B cell (primary cell): ENCODE results near the gene RBM39. TPM values are rescaled to one million over a fixed set of nuclear protein-coding genes. Genes with fewer than 3 reads are reported as not detected.
"Not testable (repeated sequence)": the region's sequence is repeated elsewhere in the genome, so short reads cannot be mapped to it uniquely, and the experiment has no call there.

ENCODE experiments used
- ATAC-seq: fragments of 200-7000 bp; cut with Tn5 transposase; one replicate; pipeline ENCODE4 v1.10.0; 2021; ENCODE audit warnings: low read depth, mild to moderate bottlenecking, moderate number of reproducible peaks, moderate library complexity
- CTCF ChIA-PET: fragments of 350-600 bp; sonication (Branson Sonifier 250); formaldehyde crosslinking; loops from one replicate; lab custom pipeline; 2021; ENCODE audit warnings: antibody characterized with exemption, inconsistent platforms; lab: Charles Lee
- POLR2A ChIA-PET: fragments of 350-600 bp; sonication (Branson Sonifier 250); formaldehyde crosslinking; loops from one replicate; lab custom pipeline; 2021; ENCODE audit warnings: antibody characterized with exemption; lab: Charles Lee
- DNase-seq: peaks from one replicate; pipeline ENCODE4 v3.0.0; 2013
- H2AFZ ChIP-seq: 2 replicates; pipeline ENCODE4 v1.6.1; 2012; ENCODE audit warnings: mild to moderate bottlenecking, low read depth, low read length; ENCODE audit not compliant: insufficient read depth, poor library complexity, severe bottlenecking
- H3K27ac ChIP-seq, 2 donors: 1 replicate in 1 of 2; 2 replicates in 1 of 2; pipeline ENCODE4 v1.5.1; 2012 to 2013; ENCODE audit warnings: low read length in 2 of 2, mild to moderate bottlenecking in 2 of 2, moderate library complexity in 1 of 2
- H3K27me3 ChIP-seq, 4 experiments: fragments of 200-600 bp in 1 of 4; sonication (generic) in 1 of 4; replicated peaks in 1 of 4; 1 replicate in 2 of 4; 2 replicates in 2 of 4; pipeline versions ENCODE4 v1.6.1 to v1.7.0; 2013 to 2016; ENCODE audit warnings: low read length in 3 of 4, mild to moderate bottlenecking in 2 of 4, mixed read lengths in 1 of 4, moderate library complexity in 1 of 4; ENCODE audit not compliant: insufficient read depth in 4 of 4, control insufficient read depth in 3 of 4; ENCODE audit errors: control extremely low read depth in 1 of 4
- H3K36me3 ChIP-seq, 2 experiments: replicated peaks in 1 of 2; 1 replicate in 1 of 2; 2 replicates in 1 of 2; pipeline versions ENCODE4 v1.6.1 to v1.7.1; 2013; ENCODE audit warnings: low read length in 1 of 2; ENCODE audit not compliant: insufficient read depth in 2 of 2, control insufficient read depth in 1 of 2; ENCODE audit errors: control extremely low read depth in 1 of 2, extremely low read depth in 1 of 2
- H3K4me1 ChIP-seq, 2 donors: fragments of 200-600 bp in 1 of 2; sonication (generic) in 1 of 2; 1 replicate in 1 of 2; 2 replicates in 1 of 2; pipeline versions ENCODE4 v1.5.1 to v1.6.1; 2013 to 2017; ENCODE audit warnings: low read length in 2 of 2; ENCODE audit not compliant: control insufficient read depth in 2 of 2, insufficient read depth in 2 of 2
- H3K4me2 ChIP-seq: replicated peaks from 2 replicates; pipeline ENCODE3; 2012; ENCODE audit warnings: mild to moderate bottlenecking, low read depth, low read length; ENCODE audit not compliant: poor library complexity, severe bottlenecking
- H3K4me3 ChIP-seq, 5 experiments: fragments of 200-600 bp in 1 of 5; sonication (generic) in 1 of 5; 1 replicate in 3 of 5; 2 replicates in 2 of 5; pipeline versions ENCODE4 v1.5.1 to v1.7.0; 2011 to 2016; ENCODE audit warnings: low read length in 4 of 5, mild to moderate bottlenecking in 4 of 5, low read depth in 2 of 5, control low read depth in 1 of 5, moderate library complexity in 1 of 5; ENCODE audit not compliant: insufficient read depth in 1 of 5; ENCODE audit errors: control extremely low read depth in 1 of 5, extremely low read depth in 1 of 5
- H3K79me2 ChIP-seq: fragments of 200-600 bp; sonication (generic); one replicate; pipeline ENCODE4 v1.6.0; 2016; ENCODE audit warnings: low read length; ENCODE audit not compliant: control insufficient read depth, insufficient read depth
- H3K9ac ChIP-seq: fragments of 200-600 bp; sonication (generic); 2 replicates; pipeline ENCODE4 v1.6.1; 2017; ENCODE audit warnings: mild to moderate bottlenecking, low read length, moderate library complexity
- H3K9me3 ChIP-seq, 3 donors: one replicate each; pipeline versions ENCODE4 v1.6.1 to v1.7.1; 2013; ENCODE audit warnings: low read length in 2 of 3; ENCODE audit not compliant: control insufficient read depth in 2 of 3, insufficient read depth in 1 of 3; ENCODE audit errors: control extremely low read depth in 1 of 3
- H4K20me1 ChIP-seq: 2 replicates; pipeline ENCODE4 v1.6.0; 2012; ENCODE audit warnings: mild to moderate bottlenecking, low read length; ENCODE audit not compliant: insufficient read depth, control insufficient read depth, poor library complexity, severe bottlenecking
- H3K27ac Mint-ChIP-seq: one replicate; pipeline ENCODE4 v1.8.0; 2021; ENCODE audit warnings: mixed read lengths
- H3K27me3 Mint-ChIP-seq: one replicate; pipeline ENCODE4 v1.8.0; 2021; ENCODE audit warnings: mixed read lengths
- H3K4me1 Mint-ChIP-seq: one replicate; pipeline ENCODE4 v1.8.0; 2021; ENCODE audit warnings: mixed read lengths
- H3K4me3 Mint-ChIP-seq: one replicate; pipeline ENCODE4 v1.8.0; 2021; ENCODE audit warnings: mixed read lengths
- H3K9me3 Mint-ChIP-seq: one replicate; pipeline ENCODE4 v1.8.0; 2022; ENCODE audit warnings: mixed read lengths; ENCODE audit not compliant: insufficient read depth
- WGBS: methylation state at CpG from one replicate; pipeline ENCODE4 v1.1.5; 2013; ENCODE audit warnings: missing lambda C conversion rate; ENCODE audit not compliant: insufficient coverage; 5-methylcytosine and 5-hydroxymethylcytosine counted together
- intact Hi-C: fragments of 100-400 bp; cut with micrococcal nuclease; formaldehyde crosslinking; loops from one replicate; pipeline ENCODE4 v1.10.0; 2022
- polyA plus RNA-seq: library from polyadenylated mRNA; depleted of rRNA; stranded (reverse); fragments of >200 nt; gene quantifications from 2 replicates; pipeline ENCODE4 v1.2.3, GENCODE V29; 2012
- total RNA-seq, 2 donors: library from RNA; stranded (reverse); fragments of 120-200 nt in 1 of 2; gene quantifications; 1 replicate in 1 of 2; 2 replicates in 1 of 2; pipeline versions ENCODE4 v1.2.3 to v1.2.4, GENCODE V29; 2013 to 2022

Gene RBM39
- total and polyA plus RNA-seq, 2 donors (not counting 1 experiment from before 2014, with no cell fraction given): 217 to 689 TPM

GRCh38 chr20:35686872-35687271 lies 55.2 kb downstream of the RBM39 start:
- DNase-seq, H3K27ac Mint-ChIP-seq, H3K27me3 Mint-ChIP-seq, H3K9ac ChIP-seq, H3K9me3 Mint-ChIP-seq, H3K9me3 ChIP-seq, H3K4me1 Mint-ChIP-seq, POLR2A ChIA-PET, H3K4me1 ChIP-seq, H3K4me3 ChIP-seq, H3K79me2 ChIP-seq, H3K4me2 ChIP-seq, H4K20me1 ChIP-seq, H3K27me3 ChIP-seq, H2AFZ ChIP-seq, ATAC-seq, intact Hi-C loops, H3K27ac ChIP-seq, H3K4me3 Mint-ChIP-seq: not testable (repeated sequence)
- 100% methylated on average over 3 of the region's 11 CpGs for WGBS
- peaks cover 8 to 26% of the 10 kb centered on the region in 2 experiments for H3K36me3 ChIP-seq
- CTCF ChIA-PET: interaction anchor here (1.0 to 1.5 kb wide), 2 partner anchors 197 to 199 kb away, joined by 3 to 5 read pairs; no protein-coding TSS in a partner anchor

- intact Hi-C loops, POLR2A ChIA-PET, H3K4me2 ChIP-seq, H3K4me3 Mint-ChIP-seq, H3K4me1 ChIP-seq, H3K27me3 ChIP-seq, CTCF ChIA-PET, H3K27ac Mint-ChIP-seq, H3K9ac ChIP-seq, H3K79me2 ChIP-seq, H3K27ac ChIP-seq, H4K20me1 ChIP-seq, H3K4me3 ChIP-seq, DNase-seq, H3K4me1 Mint-ChIP-seq, H3K27me3 Mint-ChIP-seq, H3K9me3 ChIP-seq, H3K9me3 Mint-ChIP-seq, ATAC-seq, H2AFZ ChIP-seq: not testable (repeated sequence)
- H3K36me3 ChIP-seq: peaks cover 6 to 28% of the 10 kb centered on the region in 2 experiments
- WGBS: no CpG with 5 or more reads among the region's 9 CpGs
Measured at GRCh38 chr20:35685368-35685767, 56.7 kb downstream of the RBM39 start.
